Immature natural killer cell (primary cell): Measurements from ENCODE around the gene CACNG4. TPM values are rescaled to one million over a fixed set of nuclear protein-coding genes. Genes with fewer than 3 reads are reported as not detected.
"Not testable (repeated sequence)": the region's sequence is repeated elsewhere in the genome, so short reads cannot be mapped to it uniquely, and the experiment has no call there.

Source experiments
- DNase-seq, 3 donors: peaks; one replicate each; pipeline ENCODE4 v3.0.0; 2022; ENCODE audit warnings: mixed read lengths in 1 of 3
- H3K27ac Mint-ChIP-seq, 6 donors: one replicate each; pipeline ENCODE4 v1.8.0; 2020; ENCODE audit warnings: mixed read lengths in 6 of 6, mild to moderate bottlenecking in 5 of 6, inconsistent platforms in 4 of 6, moderate library complexity in 3 of 6
- H3K27me3 Mint-ChIP-seq, 3 donors: one replicate each; pipeline ENCODE4 v1.8.0; 2020 to 2021; ENCODE audit warnings: low read depth in 3 of 3, mild to moderate bottlenecking in 3 of 3, mixed read lengths in 3 of 3, moderate library complexity in 3 of 3, inconsistent platforms in 1 of 3
- H3K36me3 Mint-ChIP-seq, 3 donors: one replicate each; pipeline ENCODE4 v1.8.0; 2020; ENCODE audit warnings: mixed read lengths in 3 of 3, inconsistent platforms in 2 of 3, mild to moderate bottlenecking in 2 of 3
- H3K4me1 Mint-ChIP-seq, 2 donors: one replicate each; pipeline ENCODE4 v1.8.0; 2020; ENCODE audit warnings: inconsistent platforms in 2 of 2, mild to moderate bottlenecking in 2 of 2, mixed read lengths in 2 of 2, moderate library complexity in 1 of 2
- H3K4me3 Mint-ChIP-seq, 5 donors: one replicate each; pipeline ENCODE4 v1.8.0; 2020; ENCODE audit warnings: mild to moderate bottlenecking in 5 of 5, mixed read lengths in 5 of 5, inconsistent platforms in 3 of 5, moderate library complexity in 3 of 5
- H3K9me3 Mint-ChIP-seq, 6 donors: one replicate each; pipeline ENCODE4 v1.8.0; 2020; ENCODE audit warnings: mild to moderate bottlenecking in 6 of 6, mixed read lengths in 6 of 6, inconsistent platforms in 4 of 6, moderate library complexity in 3 of 6
- polyA plus RNA-seq, 3 donors: library from polyadenylated mRNA; unstranded; fragments of 300-500 nt; fragmentation: Illumina TruSeq; gene quantifications; one replicate each; pipeline ENCODE4 v1.2.3, GENCODE V29; 2021

Gene CACNG4
- polyA plus RNA-seq, 3 donors from 2014 or later, result not detected

GRCh38 chr17:67027031-67027628 lies 62.6 kb downstream of the CACNG4 start:
- peaks cover 0 to 5% (median 1%) of the 10 kb centered on the region in 3 donors for H3K27me3 Mint-ChIP-seq
- H3K36me3 Mint-ChIP-seq, result no peaks in the 10 kb centered on the region
- H3K9me3 Mint-ChIP-seq, result no peaks in the 10 kb centered on the region
- H3K4me3 Mint-ChIP-seq, result no peak overlapping the region
- no peak for DNase-seq
- no peak overlapping the region for H3K27ac Mint-ChIP-seq
- no peaks in the 10 kb centered on the region for H3K4me1 Mint-ChIP-seq

GRCh38 chr17:67030641-67031040 lies 66.1 kb downstream of the CACNG4 start:
- H3K36me3 Mint-ChIP-seq, result no peaks in the 10 kb centered on the region
- H3K4me1 Mint-ChIP-seq, result no peaks in the 10 kb centered on the region
- H3K27ac Mint-ChIP-seq, result no peak overlapping the region
- H3K9me3 Mint-ChIP-seq, result no peaks in the 10 kb centered on the region
- peaks cover 0 to 7% (median 0%) of the 10 kb centered on the region in 3 donors for H3K27me3 Mint-ChIP-seq
- no peak for DNase-seq
- H3K4me3 Mint-ChIP-seq, result no peak overlapping the region

GRCh38 chr17:67032382-67032781 lies 67.9 kb downstream of the CACNG4 start:
- DNase-seq, result no peak
- H3K4me1 Mint-ChIP-seq, result no peaks in the 10 kb centered on the region
- no peaks in the 10 kb centered on the region for H3K36me3 Mint-ChIP-seq

GRCh38 chr17:67032985-67033384 lies 68.5 kb downstream of the CACNG4 start:
- peaks cover 1 to 9% (median 3%) of the 10 kb centered on the region in 3 donors for H3K27me3 Mint-ChIP-seq
- no peaks in the 10 kb centered on the region for H3K4me1 Mint-ChIP-seq
- no peaks in the 10 kb centered on the region for H3K36me3 Mint-ChIP-seq

More at GRCh38 chr17:67032382-67032781, 67.9 kb downstream of the CACNG4 start:
- H3K27me3 Mint-ChIP-seq, result peaks cover 1 to 9% (median 3%) of the 10 kb centered on the region in 3 donors
- no peaks in the 10 kb centered on the region for H3K9me3 Mint-ChIP-seq
- H3K27ac Mint-ChIP-seq, result no peak overlapping the region
- H3K4me3 Mint-ChIP-seq, result no peak overlapping the region

GRCh38 chr17:67033613-67034012 lies 69.1 kb downstream of the CACNG4 start:
- Mint-ChIP-seq H3K4me3 (no peak overlapping the region), H3K36me3 (no peaks in the 10 kb centered on the region), H3K27me3 (peaks cover 2 to 8% (median 3%) of the 10 kb centered on the region in 3 donors), H3K27ac (no peak overlapping the region), H3K4me1 (no peaks in the 10 kb centered on the region), H3K9me3 (no peaks in the 10 kb centered on the region)
- no peak for DNase-seq

More at GRCh38 chr17:67032985-67033384, 68.5 kb downstream of the CACNG4 start:
- no peak overlapping the region for H3K4me3 Mint-ChIP-seq
- DNase-seq, result no peak
- no peak overlapping the region for H3K27ac Mint-ChIP-seq
- no peaks in the 10 kb centered on the region for H3K9me3 Mint-ChIP-seq

- no peak for DNase-seq
- H3K4me1 Mint-ChIP-seq, result no peaks in the 10 kb centered on the region
- H3K27ac Mint-ChIP-seq, result no peak overlapping the region
- no peak overlapping the region for H3K4me3 Mint-ChIP-seq
- no peaks in the 10 kb centered on the region for H3K36me3 Mint-ChIP-seq
- peaks cover 3 to 8% (median 4%) of the 10 kb centered on the region in 3 donors for H3K27me3 Mint-ChIP-seq
- no peaks in the 10 kb centered on the region for H3K9me3 Mint-ChIP-seq
Observed at GRCh38 chr17:67035131-67036083, 70.9 kb downstream of the CACNG4 start.

- Mint-ChIP-seq H3K36me3 (peaks cover 0 to 3% (median 0%) of the 10 kb centered on the region in 3 donors), H3K4me3 (no peak overlapping the region), H3K27ac (no peak overlapping the region)
Observed at GRCh38 chr17:67038861-67039365, 74.4 kb downstream of the CACNG4 start.

GRCh38 chr17:67040652-67041051 lies 76.1 kb downstream of the CACNG4 start:
- H3K27ac Mint-ChIP-seq, result no peak overlapping the region
- H3K4me3 Mint-ChIP-seq, result no peak overlapping the region

More at GRCh38 chr17:67038861-67039365, 74.4 kb downstream of the CACNG4 start:
- Mint-ChIP-seq H3K9me3 (no peaks in the 10 kb centered on the region), H3K27me3 (peaks cover 3 to 11% (median 8%) of the 10 kb centered on the region in 3 donors), H3K4me1 (no peaks in the 10 kb centered on the region)
- no peak for DNase-seq

GRCh38 chr17:67041119-67041518 lies 76.6 kb downstream of the CACNG4 start:
- H3K4me3 Mint-ChIP-seq, H3K36me3 Mint-ChIP-seq, H3K27ac Mint-ChIP-seq, DNase-seq, H3K9me3 Mint-ChIP-seq, H3K27me3 Mint-ChIP-seq, H3K4me1 Mint-ChIP-seq: not testable (repeated sequence)

More at GRCh38 chr17:67040652-67041051, 76.1 kb downstream of the CACNG4 start:
- no peaks in the 10 kb centered on the region for H3K4me1 Mint-ChIP-seq
- peaks cover 3 to 10% (median 8%) of the 10 kb centered on the region in 3 donors for H3K27me3 Mint-ChIP-seq
- no peaks in the 10 kb centered on the region for H3K9me3 Mint-ChIP-seq
- peaks cover 0 to 3% (median 0%) of the 10 kb centered on the region in 3 donors for H3K36me3 Mint-ChIP-seq
- DNase-seq, result no peak

GRCh38 chr17:67041531-67041930 lies 77.0 kb downstream of the CACNG4 start:
- no peaks in the 10 kb centered on the region for H3K9me3 Mint-ChIP-seq
- H3K27ac Mint-ChIP-seq, result no peak overlapping the region
- H3K27me3 Mint-ChIP-seq, result peaks cover 2 to 8% (median 6%) of the 10 kb centered on the region in 3 donors
- no peak for DNase-seq
- peaks cover 0 to 3% (median 0%) of the 10 kb centered on the region in 3 donors for H3K36me3 Mint-ChIP-seq
- H3K4me3 Mint-ChIP-seq, result no peak overlapping the region
- H3K4me1 Mint-ChIP-seq, result no peaks in the 10 kb centered on the region

- no peak for DNase-seq
- Mint-ChIP-seq H3K27me3 (peaks cover 0 to 9% (median 8%) of the 10 kb centered on the region in 3 donors), H3K4me3 (no peak overlapping the region), H3K27ac (no peak overlapping the region), H3K9me3 (peaks cover 0 to 3% (median under 1%) of the 10 kb centered on the region in 6 donors), H3K4me1 (no peaks in the 10 kb centered on the region), H3K36me3 (peaks cover 0 to 3% (median 0%) of the 10 kb centered on the region in 3 donors)
Observed at GRCh38 chr17:67041941-67042899, 77.7 kb downstream of the CACNG4 start.

GRCh38 chr17:67043283-67043682 lies 78.8 kb downstream of the CACNG4 start:
- no peak for DNase-seq
- Mint-ChIP-seq H3K27ac (peak overlapping the region in 1 of 6 donors; percentile 25), H3K4me3 (no peak overlapping the region), H3K36me3 (peaks cover 0 to 13% (median 4%) of the 10 kb centered on the region in 3 donors), H3K4me1 (no peaks in the 10 kb centered on the region), H3K9me3 (peaks cover 5 to 13% (median 9%) of the 10 kb centered on the region in 6 donors), H3K27me3 (peaks cover 0 to 11% (median 8%) of the 10 kb centered on the region in 3 donors)
